HepG2 (cell line): ENCODE results near the gene FFAR4. TPM values are rescaled to one million over a fixed set of nuclear protein-coding genes. Genes with fewer than 3 reads are reported as not detected.

ENCODE experiments used
- ATAC-seq: fragments of 200-7000 bp; cut with Tn5 transposase; 3 replicates; pipeline ENCODE4 v1.9.1; 2020; ENCODE audit warnings: mild to moderate bottlenecking, moderate library complexity
- BruUV-seq: library from RNA; stranded (reverse); fragments of 400-500 nt; replicated peaks from 2 replicates; lab custom pipeline; 2021; lab: Mats Ljungman, UMichigan
- CTCF ChIA-PET: fragments of 300-600 bp; formaldehyde crosslinking; extraction: SDS; loops from one replicate; lab custom pipeline; 2021; ENCODE audit warnings: low total read pairs, inconsistent platforms, low intra/inter-chr PET ratio; lab: Yijun Ruan, JAX
- POLR2A ChIA-PET: fragments of 350-600 bp; sonication (Branson Sonifier 250); formaldehyde crosslinking; loops from one replicate; lab custom pipeline; 2020; ENCODE audit warnings: antibody characterized with exemption, inconsistent platforms; lab: Yijun Ruan, JAX
- DNase-seq: peaks from one replicate; pipeline ENCODE4 v3.0.0-alpha.2; 2015; ENCODE audit warnings: low spot score
- FAIRE-seq: peaks from 3 replicates; lab custom pipeline; 2011; peaks lifted over from hg19 to GRCh38; lab: Jason Lieb, UNC
- H2AFZ ChIP-seq: one replicate; pipeline ENCODE4 v1.6.1; 2011; ENCODE audit warnings: low read length, inconsistent platforms
- H3K27ac ChIP-seq: fragments of 300-600 bp; 3 replicates; pipeline ENCODE4 v1.8.0; 2011; ENCODE audit warnings: mixed run types, mild to moderate bottlenecking, mixed read lengths, low read length, inconsistent platforms; ENCODE audit not compliant: insufficient read depth; ENCODE audit errors: extremely low read length
- H3K27me3 ChIP-seq, 2 experiments: fragments of 200-600 bp in 1 of 2; 2 replicates in 1 of 2; 3 replicates in 1 of 2; pipeline versions ENCODE4 v1.6.0 to v1.8.0; 2011; ENCODE audit warnings: low read length in 2 of 2, mild to moderate bottlenecking in 2 of 2, moderate library complexity in 2 of 2, inconsistent platforms in 1 of 2; ENCODE audit not compliant: insufficient read depth in 2 of 2, control insufficient read depth in 1 of 2
- H3K36me3 ChIP-seq, 2 experiments: fragments of 200-600 bp in 1 of 2; replicated peaks in 1 of 2; 2 replicates in 1 of 2; 3 replicates in 1 of 2; pipeline versions ENCODE4 v1.5.1 to v1.8.0; 2011; ENCODE audit warnings: low read length in 2 of 2, inconsistent platforms in 1 of 2; ENCODE audit not compliant: insufficient read depth in 2 of 2, control insufficient read depth in 1 of 2
- H3K4me1 ChIP-seq: 2 replicates; pipeline ENCODE4 v1.5.1; 2012; ENCODE audit warnings: low read length, inconsistent platforms; ENCODE audit not compliant: insufficient read depth
- H3K4me2 ChIP-seq: 2 replicates; pipeline ENCODE4 v1.6.0; 2011; ENCODE audit warnings: low read depth, low read length, inconsistent platforms
- H3K4me3 ChIP-seq, 3 experiments: fragments of 200-600 bp in 1 of 3; sonication (generic), shearing (Covaris generic) in 1 of 3; replicated peaks in 1 of 3; 2 replicates each; pipeline ENCODE4 v1.5.1; 2011 to 2016; ENCODE audit warnings: low read length in 3 of 3, inconsistent platforms in 2 of 3, low read depth in 2 of 3, mild to moderate bottlenecking in 2 of 3, control low read depth in 1 of 3, mixed read lengths in 1 of 3; ENCODE audit not compliant: insufficient read depth in 1 of 3
- H3K79me2 ChIP-seq: one replicate; pipeline ENCODE4 v1.6.1; 2011; ENCODE audit warnings: low read length, inconsistent platforms; ENCODE audit not compliant: insufficient read depth
- H3K9ac ChIP-seq: 2 replicates; pipeline ENCODE4 v1.6.0; 2011; ENCODE audit warnings: mild to moderate bottlenecking, low read depth, low read length, inconsistent platforms; ENCODE audit not compliant: insufficient read depth
- H3K9me3 ChIP-seq: 2 replicates; pipeline ENCODE4 v1.5.1; 2012; ENCODE audit warnings: mild to moderate bottlenecking, low read length
- H4K20me1 ChIP-seq: 2 replicates; pipeline ENCODE4 v1.6.0; 2011; ENCODE audit warnings: inconsistent platforms, mild to moderate bottlenecking, low read length, moderate library complexity; ENCODE audit not compliant: insufficient read depth
- HNRNPL ChIP-seq: fragments of 200-400 bp; formaldehyde crosslinking; IDR thresholded peaks from 2 replicates; pipeline ENCODE4 v1.6.1; 2017; ENCODE audit warnings: mild to moderate bottlenecking, low read depth, low read length
- NFRKB ChIP-seq: fragments of 450-650 bp; IDR thresholded peaks from 2 replicates; pipeline ENCODE4 v1.6.1; 2017
- SKI ChIP-seq: fragments of 450-650 bp; IDR thresholded peaks from one replicate; pipeline ENCODE4 v1.6.1; 2018; ENCODE audit warnings: mild to moderate bottlenecking; ENCODE audit not compliant: partially characterized antibody
- ZNF788 ChIP-seq: sonication (generic); formaldehyde crosslinking; IDR thresholded peaks from 2 replicates; pipeline ENCODE4 v1.5.0; 2020; ENCODE audit warnings: mild to moderate bottlenecking, missing genetic modification reagents, borderline replicate concordance
- WGBS: methylation state at CpG from one replicate; pipeline ENCODE4 v1.1.6; 2017; ENCODE audit warnings: low lambda C conversion rate; 5-methylcytosine and 5-hydroxymethylcytosine counted together
- in situ Hi-C: cut with HindIII; loops from 2 replicates; pipeline ENCODE4 v1.10.0; 2017; ENCODE audit warnings: low pct_unique_long_range_greater_than_20kb; ENCODE audit not compliant: extremely low pct_ligation_motif_present
- intact Hi-C: fragments of 100-400 bp; cut with micrococcal nuclease; formaldehyde crosslinking; loops from one replicate; pipeline ENCODE4 v1.10.0; 2022; ENCODE audit not compliant: unreplicated experiment
- polyA plus RNA-seq, 8 experiments: library from polyadenylated mRNA; depleted of rRNA in 3 of 8; stranded (reverse) in 7 of 8; unstranded in 1 of 8; fragments of >200 nt; fragmentation: Illumina TruSeq in 4 of 8; extraction: Trizol in 4 of 8; gene quantifications; 2 replicates each; pipeline versions ENCODE4 v1.2.1 to v1.2.3, GENCODE V29; 2011 to 2016; ENCODE audit warnings: low read depth in 4 of 8, missing spikeins in 1 of 8, mixed read lengths in 1 of 8; ENCODE audit not compliant: insufficient read depth in 1 of 8
- total RNA-seq, 5 experiments: library from RNA; depleted of rRNA; stranded (reverse); fragments of >200 nt; fragmentation: Illumina TruSeq; extraction: Trizol; gene quantifications; 2 replicates each; pipeline ENCODE4 v1.2.3, GENCODE V29; 2016; ENCODE audit warnings: low read depth in 1 of 5
- TF ChIP-seq, protein P1 (sequence below): IDR thresholded peaks from 2 replicates; pipeline ENCODE4 v1.6.1; 2016; ENCODE audit warnings: missing compliant biosample characterization, missing genetic modification reagents, borderline replicate concordance
- TF ChIP-seq, protein P2 (sequence below): sonication (generic); formaldehyde crosslinking; IDR thresholded peaks from 2 replicates; pipeline ENCODE4 v1.4.0; 2020; ENCODE audit warnings: missing genetic modification reagents, mild to moderate bottlenecking, borderline replicate concordance

FFAR4 gene
- total and polyA plus RNA-seq, 2 of the 13 experiments (the other 11 are each of a cell fraction or from before 2014, with no cell fraction given), result 0.09 TPM; not detected in 1

DNA sequence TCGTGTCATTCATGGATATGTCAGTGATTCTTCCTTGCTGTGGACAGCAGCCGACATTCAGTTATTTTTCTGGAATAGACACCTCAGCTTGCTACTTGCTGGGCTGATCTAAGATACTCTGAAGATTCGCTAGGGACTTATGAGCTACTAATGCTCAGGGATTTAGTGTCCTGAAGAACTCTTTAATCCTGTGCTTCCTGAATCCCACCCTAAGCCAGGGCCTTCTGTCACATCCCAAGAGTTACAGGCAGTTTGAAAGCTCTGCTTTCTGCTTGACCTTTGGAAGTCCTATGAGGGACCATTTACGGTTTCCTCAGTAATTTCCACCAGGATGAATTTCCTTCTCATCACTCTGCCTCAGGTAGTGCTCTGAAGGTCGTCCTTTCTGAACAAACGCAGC, 45.8 kb downstream of the FFAR4 start, which contains the start of gene PDE6C:
PDE6C (plus strand) TSS at position 227 of the 400 bp plus-strand sequence. CDS start 189 bp downstream, outside the sequence.
- Histone ChIP-seq H2AFZ (no peak within 1 kb of the TSS), H3K79me2 (no peaks in the 10 kb centered on the region), H3K9me3 (no peaks in the 10 kb centered on the region), H3K9ac (no peak within 1 kb of the TSS), H4K20me1 (no peaks in the 10 kb centered on the region), H3K27me3 (no peaks in the 10 kb centered on the region), H3K4me1 (peaks cover 30% of the 10 kb centered on the region), H3K4me3 (no peak within 1 kb of the TSS), H3K27ac (no peak within 1 kb of the TSS), H3K4me2 (no peak within 1 kb of the TSS), H3K36me3 (no peaks in the 10 kb centered on the region)
- FAIRE-seq (no peak), DNase-seq (no peak), ATAC-seq (no peak)
- 52% methylated on average over 6 of the region's 6 CpGs for WGBS
- POLR2A ChIA-PET, result interaction anchor here (1.2 kb wide), 1 partner anchor 10 kb away, joined by 3 read pairs; no protein-coding TSS in a partner anchor
- CTCF ChIA-PET, result no interaction called here
- TF ChIP-seq SKI (no peak), ZNF788 (CRISPR knock-in tag) (no peak), NFRKB (no peak), HNRNPL (no peak)
- TF ChIP-seq, protein P1, sequence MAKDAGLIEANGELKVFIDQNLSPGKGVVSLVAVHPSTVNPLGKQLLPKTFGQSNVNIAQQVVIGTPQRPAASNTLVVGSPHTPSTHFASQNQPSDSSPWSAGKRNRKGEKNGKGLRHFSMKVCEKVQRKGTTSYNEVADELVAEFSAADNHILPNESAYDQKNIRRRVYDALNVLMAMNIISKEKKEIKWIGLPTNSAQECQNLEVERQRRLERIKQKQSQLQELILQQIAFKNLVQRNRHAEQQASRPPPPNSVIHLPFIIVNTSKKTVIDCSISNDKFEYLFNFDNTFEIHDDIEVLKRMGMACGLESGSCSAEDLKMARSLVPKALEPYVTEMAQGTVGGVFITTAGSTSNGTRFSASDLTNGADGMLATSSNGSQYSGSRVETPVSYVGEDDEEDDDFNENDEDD (CRISPR knock-in tag), result no peak
- TF ChIP-seq, protein P2, sequence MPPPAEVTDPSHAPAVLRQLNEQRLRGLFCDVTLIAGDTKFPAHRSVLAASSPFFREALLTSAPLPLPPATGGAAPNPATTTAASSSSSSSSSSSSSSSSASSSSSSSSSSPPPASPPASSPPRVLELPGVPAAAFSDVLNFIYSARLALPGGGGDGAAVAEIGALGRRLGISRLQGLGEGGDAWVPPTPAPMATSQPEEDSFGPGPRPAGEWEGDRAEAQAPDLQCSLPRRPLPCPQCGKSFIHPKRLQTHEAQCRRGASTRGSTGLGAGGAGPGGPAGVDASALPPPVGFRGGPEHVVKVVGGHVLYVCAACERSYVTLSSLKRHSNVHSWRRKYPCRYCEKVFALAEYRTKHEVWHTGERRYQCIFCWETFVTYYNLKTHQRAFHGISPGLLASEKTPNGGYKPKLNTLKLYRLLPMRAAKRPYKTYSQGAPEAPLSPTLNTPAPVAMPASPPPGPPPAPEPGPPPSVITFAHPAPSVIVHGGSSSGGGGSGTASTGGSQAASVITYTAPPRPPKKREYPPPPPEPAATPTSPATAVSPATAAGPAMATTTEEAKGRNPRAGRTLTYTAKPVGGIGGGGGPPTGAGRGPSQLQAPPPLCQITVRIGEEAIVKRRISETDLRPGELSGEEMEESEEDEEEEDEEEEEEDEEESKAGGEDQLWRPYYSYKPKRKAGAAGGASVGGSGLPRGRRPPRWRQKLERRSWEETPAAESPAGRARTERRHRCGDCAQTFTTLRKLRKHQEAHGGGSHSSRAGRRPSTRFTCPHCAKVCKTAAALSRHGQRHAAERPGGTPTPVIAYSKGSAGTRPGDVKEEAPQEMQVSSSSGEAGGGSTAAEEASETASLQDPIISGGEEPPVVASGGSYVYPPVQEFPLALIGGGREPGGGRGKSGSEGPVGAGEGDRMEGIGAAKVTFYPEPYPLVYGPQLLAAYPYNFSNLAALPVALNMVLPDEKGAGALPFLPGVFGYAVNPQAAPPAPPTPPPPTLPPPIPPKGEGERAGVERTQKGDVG (CRISPR knock-in tag), result no peak
- no TSS peak for BruUV-seq
- intact Hi-C loops (no loop called here), in situ Hi-C loops (no loop called here)
